ENCODE data around the gene GNAT1. TPM values are rescaled to one million over a fixed set of nuclear protein-coding genes. Genes with fewer than 3 reads are reported as not detected.
"Not testable (repeated sequence)": the region's sequence is repeated elsewhere in the genome, so short reads cannot be mapped to it uniquely, and the experiment has no call there.

GNAT1 gene
- total RNA-seq, 1 donor from 2014 or later: not detected

GRCh38 chr3:50221411-50222168 lies 30.2 kb downstream of the GNAT1 start:
- Mint-ChIP-seq H3K36me3 (ENCODE audit: low read depth) (no peaks in the 10 kb centered on the region), H3K27me3 (ENCODE audit: low read depth) (peaks cover 18% of the 10 kb centered on the region), H3K27ac (ENCODE audit: unreplicated experiment) (no peak overlapping the region), H3K9me3 (no peaks in the 10 kb centered on the region), H3K4me3 (no peak overlapping the region), H3K4me1 (peaks cover 6% of the 10 kb centered on the region)
- DNase-seq (ENCODE audit: low read depth, low spot score): no peak
- TF ChIP-seq, protein P1, sequence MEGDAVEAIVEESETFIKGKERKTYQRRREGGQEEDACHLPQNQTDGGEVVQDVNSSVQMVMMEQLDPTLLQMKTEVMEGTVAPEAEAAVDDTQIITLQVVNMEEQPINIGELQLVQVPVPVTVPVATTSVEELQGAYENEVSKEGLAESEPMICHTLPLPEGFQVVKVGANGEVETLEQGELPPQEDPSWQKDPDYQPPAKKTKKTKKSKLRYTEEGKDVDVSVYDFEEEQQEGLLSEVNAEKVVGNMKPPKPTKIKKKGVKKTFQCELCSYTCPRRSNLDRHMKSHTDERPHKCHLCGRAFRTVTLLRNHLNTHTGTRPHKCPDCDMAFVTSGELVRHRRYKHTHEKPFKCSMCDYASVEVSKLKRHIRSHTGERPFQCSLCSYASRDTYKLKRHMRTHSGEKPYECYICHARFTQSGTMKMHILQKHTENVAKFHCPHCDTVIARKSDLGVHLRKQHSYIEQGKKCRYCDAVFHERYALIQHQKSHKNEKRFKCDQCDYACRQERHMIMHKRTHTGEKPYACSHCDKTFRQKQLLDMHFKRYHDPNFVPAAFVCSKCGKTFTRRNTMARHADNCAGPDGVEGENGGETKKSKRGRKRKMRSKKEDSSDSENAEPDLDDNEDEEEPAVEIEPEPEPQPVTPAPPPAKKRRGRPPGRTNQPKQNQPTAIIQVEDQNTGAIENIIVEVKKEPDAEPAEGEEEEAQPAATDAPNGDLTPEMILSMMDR (conservative IDR thresholded peaks at IDR 0.05): no peak

DNA sequence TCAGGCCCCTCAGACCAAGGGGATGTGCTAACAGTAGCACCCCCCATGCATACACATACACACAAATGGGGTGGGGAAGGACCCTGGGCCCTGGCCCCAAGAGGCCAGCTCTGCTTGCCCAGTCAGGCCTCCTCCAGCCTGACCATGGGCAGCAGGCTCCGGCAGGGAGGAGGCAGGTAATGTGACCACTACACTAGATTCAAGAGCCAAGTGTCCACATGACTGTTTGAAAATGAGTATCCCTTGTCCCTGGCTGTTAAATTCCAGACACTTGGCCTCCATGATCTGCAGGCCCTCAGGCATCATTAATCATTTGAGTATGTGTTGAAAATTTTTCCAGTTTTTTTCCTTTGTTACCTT lies 30.7 kb downstream of the GNAT1 start:
- DNase-seq (ENCODE audit: low read depth, low spot score): no peak
- no peaks in the 10 kb centered on the region for H3K36me3 Mint-ChIP-seq (ENCODE audit: low read depth)
- peaks cover 22% of the 10 kb centered on the region for H3K27me3 Mint-ChIP-seq (ENCODE audit: low read depth)
- H3K27ac Mint-ChIP-seq (ENCODE audit: unreplicated experiment): no peak overlapping the region
- no peaks in the 10 kb centered on the region for H3K9me3 Mint-ChIP-seq
- TF ChIP-seq, protein P1 (conservative IDR thresholded peaks at IDR 0.05): no peak
- peaks cover 10% of the 10 kb centered on the region for H3K4me1 Mint-ChIP-seq
- H3K4me3 Mint-ChIP-seq: no peak overlapping the region

DNA sequence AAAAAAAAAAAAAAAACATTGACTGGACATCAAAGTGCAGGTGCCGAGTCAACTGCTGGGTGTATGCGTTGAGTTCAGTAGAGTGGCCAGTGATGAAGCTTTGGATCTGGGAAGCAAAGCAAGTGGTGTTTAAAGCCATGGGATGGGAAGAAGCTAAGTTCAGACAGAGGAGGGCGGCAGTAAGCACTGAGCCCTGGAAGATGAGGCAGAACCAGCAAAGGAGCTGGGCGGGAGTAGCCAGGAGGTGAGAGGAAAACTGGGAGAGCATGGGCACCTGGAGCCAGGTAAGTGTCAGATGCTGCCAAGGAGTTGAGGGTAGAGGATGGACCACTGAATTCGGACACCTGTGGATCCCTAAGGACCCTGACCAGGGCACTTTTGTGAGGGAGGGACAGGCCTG lies 33.2 kb downstream of the GNAT1 start:
- Mint-ChIP-seq H3K27me3 (ENCODE audit: low read depth) (peaks cover 22% of the 10 kb centered on the region), H3K27ac (ENCODE audit: unreplicated experiment) (no peak overlapping the region), H3K9me3 (no peaks in the 10 kb centered on the region), H3K4me3 (peak overlapping the region; percentile 45), H3K36me3 (ENCODE audit: low read depth) (no peaks in the 10 kb centered on the region), H3K4me1 (peaks cover 28% of the 10 kb centered on the region)
- DNase-seq (ENCODE audit: low read depth, low spot score): no peak
- TF ChIP-seq, protein P1 (conservative IDR thresholded peaks at IDR 0.05): no peak

- H3K36me3 Mint-ChIP-seq (ENCODE audit: low read depth): no peaks in the 10 kb centered on the region
- DNase-seq (ENCODE audit: low read depth, low spot score): no peak
- H3K4me3 Mint-ChIP-seq: peak overlapping the region; percentile 96
- H3K27me3 Mint-ChIP-seq (ENCODE audit: low read depth): peaks cover 22% of the 10 kb centered on the region
- no peaks in the 10 kb centered on the region for H3K9me3 Mint-ChIP-seq
- H3K27ac Mint-ChIP-seq (ENCODE audit: unreplicated experiment): no peak overlapping the region
- H3K4me1 Mint-ChIP-seq: peaks cover 35% of the 10 kb centered on the region
- TF ChIP-seq, protein P1 (conservative IDR thresholded peaks at IDR 0.05): no peak
Measured at GRCh38 chr3:50226888-50227389, 35.5 kb downstream of the GNAT1 start.

DNA sequence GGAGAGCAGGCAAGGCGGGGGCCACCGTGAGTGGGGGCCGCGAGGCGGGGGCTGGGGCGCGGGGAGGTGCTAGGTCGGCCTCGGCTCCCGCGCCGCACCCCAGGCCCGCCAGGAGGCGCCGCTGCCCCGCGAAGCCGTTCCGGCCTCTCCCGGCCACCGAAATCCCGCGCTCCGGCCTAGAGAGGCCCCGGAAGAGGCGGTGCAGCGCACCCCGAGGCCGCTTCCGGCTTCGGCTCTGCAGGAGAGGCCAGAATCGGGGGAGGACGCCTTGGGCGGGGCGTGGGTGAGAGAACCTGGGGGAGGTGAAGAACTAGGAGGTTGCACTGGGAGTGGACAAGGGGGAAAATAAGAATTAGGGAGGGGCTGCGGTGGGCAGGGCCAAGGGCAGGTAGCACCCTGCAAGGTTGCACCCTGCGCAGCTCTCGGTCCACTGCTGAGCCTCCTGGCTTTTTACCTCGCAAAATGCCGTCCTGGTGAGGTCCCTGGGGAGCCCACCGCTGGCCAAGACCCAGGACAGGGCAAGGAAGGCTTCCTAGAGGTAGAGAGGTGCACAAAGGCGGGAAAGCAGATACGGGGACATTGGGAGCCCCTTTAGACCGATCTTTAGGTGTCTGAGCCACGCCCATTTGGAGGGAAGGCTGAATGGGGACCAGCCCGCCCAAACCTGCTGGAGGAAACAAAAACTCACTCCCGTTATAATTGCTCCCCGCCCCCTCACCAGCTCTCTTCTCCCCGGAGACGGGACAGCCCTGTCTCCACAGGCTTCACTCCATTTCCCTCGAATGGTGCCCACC lies 36.2 kb downstream of the GNAT1 start:
- Mint-ChIP-seq H3K27ac (ENCODE audit: unreplicated experiment) (peak overlapping the region; percentile 98), H3K9me3 (no peaks in the 10 kb centered on the region), H3K36me3 (ENCODE audit: low read depth) (no peaks in the 10 kb centered on the region), H3K4me1 (peaks cover 39% of the 10 kb centered on the region), H3K4me3 (peak overlapping the region; percentile 96), H3K27me3 (ENCODE audit: low read depth) (peaks cover 22% of the 10 kb centered on the region)
- DNase-seq (ENCODE audit: low read depth, low spot score): peak; percentile 87
- TF ChIP-seq, protein P1 (conservative IDR thresholded peaks at IDR 0.05): peak; percentile 93

DNA sequence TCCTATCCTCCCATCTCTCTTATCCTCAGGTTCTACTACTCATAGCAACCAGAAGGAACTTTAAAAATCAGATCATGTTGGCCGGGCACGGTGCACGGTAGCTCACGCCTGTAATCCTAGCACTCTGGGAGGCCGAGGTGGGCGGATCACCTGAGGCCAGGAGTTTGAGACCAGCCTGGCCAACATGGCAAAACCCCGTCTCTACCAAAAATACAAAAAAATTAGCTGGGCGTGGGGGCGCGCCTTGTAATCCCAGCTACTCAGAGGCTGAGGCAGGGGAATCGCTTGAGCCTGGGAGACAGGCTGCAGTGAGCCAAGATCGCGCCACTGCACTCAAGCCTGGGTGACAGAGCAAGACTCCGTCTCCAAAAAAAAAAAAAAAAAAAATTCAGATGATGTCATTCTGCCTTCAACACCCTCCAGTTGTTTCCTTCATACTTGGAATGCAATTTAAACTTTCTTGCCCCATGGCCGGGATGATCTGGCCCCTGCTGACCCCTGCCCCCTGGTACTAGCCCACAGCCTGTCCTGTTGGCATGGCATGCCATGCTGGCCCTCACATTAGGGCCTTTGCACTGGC lies 36.9 kb downstream of the GNAT1 start:
- H3K27ac Mint-ChIP-seq (ENCODE audit: unreplicated experiment): peak overlapping the region; percentile 98
- H3K36me3 Mint-ChIP-seq (ENCODE audit: low read depth): not testable (repeated sequence)

More for the DNA sequence above, 36.9 kb downstream of the GNAT1 start:
- DNase-seq (ENCODE audit: low read depth, low spot score); H3K9me3 Mint-ChIP-seq: not testable (repeated sequence)
- Mint-ChIP-seq H3K4me3 (peak overlapping the region; percentile 96), H3K27me3 (ENCODE audit: low read depth) (peaks cover 22% of the 10 kb centered on the region), H3K4me1 (peaks cover 46% of the 10 kb centered on the region)

Data from neural crest cell (in vitro differentiated cells).